Dedifferentiated amniotic fluid mesenchymal stem cell (primary cell): ENCODE measurements around the gene KRTAP21-1.
"Not testable (repeated sequence)": the region's sequence is repeated elsewhere in the genome, so short reads cannot be mapped to it uniquely, and the experiment has no call there.

Experiments used
- DNase-seq: peaks from one replicate; pipeline ENCODE4 v3.0.0-alpha.2; 2016; ENCODE audit errors: extremely low spot score

KRTAP21-1 gene

GRCh38 chr21:30755328-30755727, at the start of gene KRTAP21-1:
TSS of gene KRTAP21-1 (minus strand) at chr21:30755428. CDS start at chr21:30755378, 50 bp downstream.
- not testable (repeated sequence) for DNase-seq

DNA sequence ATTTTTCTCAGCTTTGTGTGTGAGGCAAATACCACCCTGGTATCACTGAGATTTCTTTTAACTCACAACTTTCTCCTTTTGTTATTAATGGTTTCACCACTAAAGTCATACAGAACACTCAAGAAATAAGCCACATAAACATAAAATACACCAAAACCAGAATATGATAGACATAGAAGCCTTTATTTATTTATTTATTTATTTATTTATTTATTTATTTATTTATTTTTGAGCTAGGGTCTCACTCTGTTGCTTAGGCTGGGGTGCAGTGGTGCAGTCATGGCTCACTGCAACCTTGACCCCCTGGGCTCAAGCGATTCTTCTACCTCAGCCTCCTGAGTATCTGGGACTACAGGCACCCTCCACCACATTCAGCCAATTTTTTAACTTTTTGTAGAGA, 45.4 kb upstream of the KRTAP21-1 start:
- no peak for DNase-seq

DNA sequence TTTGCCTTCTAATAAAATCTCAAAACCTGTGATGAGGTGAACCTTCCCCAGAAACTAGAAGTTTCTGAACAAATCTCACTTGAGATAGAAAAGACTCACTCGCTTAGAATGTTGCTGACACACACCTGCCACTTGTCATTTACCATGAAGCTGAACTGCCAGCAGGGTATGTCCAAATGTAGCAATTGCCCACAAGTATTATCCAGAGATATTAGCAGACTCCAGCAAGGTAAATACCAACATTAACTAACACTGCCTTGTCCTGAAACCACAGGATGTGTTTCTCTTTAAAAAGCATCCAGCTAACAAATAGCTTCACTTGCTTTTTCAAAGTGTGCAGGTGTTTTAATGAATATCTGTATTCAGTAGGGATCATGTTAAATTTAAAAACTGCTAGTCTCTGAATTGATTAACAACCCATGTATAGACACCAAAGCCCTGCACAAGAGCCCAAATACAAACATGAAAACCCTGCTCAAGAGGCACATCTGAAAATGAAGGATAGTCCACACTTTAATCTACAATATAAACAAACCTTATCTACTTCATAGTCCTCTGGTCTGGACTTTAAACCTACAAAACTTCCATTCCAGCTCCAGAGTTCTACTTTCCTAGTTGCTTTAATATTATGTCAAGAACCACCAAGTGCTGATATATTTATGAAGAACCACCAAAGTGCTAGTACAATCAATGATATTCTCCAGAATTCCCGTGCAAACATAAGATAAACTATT, 38.5 kb upstream of the KRTAP21-1 start:
- no peak for DNase-seq

DNA sequence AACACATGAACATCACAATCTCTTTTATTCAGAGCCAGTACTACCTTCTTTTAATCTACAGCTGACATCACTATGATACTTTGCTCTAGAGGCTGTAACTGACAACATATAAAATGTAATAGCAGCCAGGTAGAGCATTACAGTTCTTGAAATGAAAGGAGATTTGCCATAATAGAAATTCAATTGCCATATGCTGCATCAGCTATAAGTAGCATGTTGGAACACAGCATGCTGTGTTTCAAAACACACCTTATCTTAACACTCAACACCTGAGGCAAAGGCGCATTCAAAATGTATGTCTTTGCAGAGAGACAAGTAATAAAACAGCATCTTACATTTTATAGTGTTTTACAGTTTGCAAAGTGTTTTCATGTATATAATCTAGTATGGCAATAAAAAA, 24.0 kb upstream of the KRTAP21-1 start:
- no peak for DNase-seq

DNA sequence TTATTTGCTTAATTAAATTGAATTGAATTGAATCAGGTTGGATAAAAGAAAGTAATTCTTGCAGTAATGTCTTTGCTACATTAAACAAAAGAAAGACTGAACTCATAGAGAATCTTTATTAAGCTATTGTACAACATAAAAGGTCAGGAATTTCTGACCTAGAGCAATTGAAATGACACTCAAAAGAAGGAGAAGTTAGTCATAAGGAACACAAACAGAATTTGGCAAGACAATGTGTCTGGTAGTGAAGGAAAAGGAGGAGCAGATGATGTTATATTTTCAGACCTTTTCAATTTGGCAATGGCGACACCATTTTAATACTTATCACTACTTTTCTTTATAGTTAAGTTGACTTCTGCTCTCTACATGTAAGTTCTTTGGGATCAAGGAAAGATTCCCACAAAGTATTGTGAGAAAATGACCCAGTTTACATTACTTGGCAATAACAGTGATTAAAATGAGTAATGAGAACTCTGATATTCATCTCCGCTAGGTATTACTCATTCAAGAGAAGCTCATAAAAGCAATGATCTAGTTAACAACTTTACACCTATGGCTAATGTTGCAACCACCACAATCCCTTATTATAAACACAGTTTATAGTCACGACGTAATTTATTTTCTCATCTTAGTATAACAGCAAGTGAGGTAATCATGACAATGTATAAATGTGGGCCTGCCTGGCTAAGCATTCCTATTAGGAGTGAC, 14.7 kb upstream of the KRTAP21-1 start:
- DNase-seq, result no peak

- no peak for DNase-seq
These were observed 5.5 kb upstream of the KRTAP21-1 start for GRCh38 chr21:30760776-30761175.

GRCh38 chr21:30758306-30758705, 3.1 kb upstream of the KRTAP21-1 start:
- no peak for DNase-seq

DNA sequence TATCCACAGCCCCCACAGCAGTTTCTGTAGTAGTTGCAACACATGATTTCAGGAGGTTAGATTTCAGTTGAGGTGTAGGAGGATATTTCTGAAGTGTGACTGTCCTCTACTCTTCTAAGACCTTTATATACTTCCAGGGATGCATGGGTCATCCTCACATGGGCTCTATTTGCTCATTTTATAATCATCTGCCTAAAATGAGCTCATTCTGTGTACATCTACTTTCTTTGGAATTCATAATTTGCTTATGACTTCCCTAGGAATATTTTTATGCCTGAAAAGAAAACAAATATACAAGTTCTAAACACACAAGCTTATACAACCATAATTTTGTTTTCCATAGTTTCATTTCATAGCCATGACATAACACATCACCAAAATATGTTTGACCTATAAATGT, 8.1 kb downstream of the KRTAP21-1 start, which contains the start of gene KRTAP21-2:
Gene KRTAP21-2, minus strand, starts transcription at position 101 of the 400 bp plus-strand sequence. Its CDS starts 57 bp downstream, at position 44.
- no peak for DNase-seq

GRCh38 chr21:30740462-30740861, 14.8 kb downstream of the KRTAP21-1 start:
- DNase-seq, result no peak

- DNase-seq, result no peak
These were observed 22.2 kb downstream of the KRTAP21-1 start for GRCh38 chr21:30733026-30733425.

- no peak for DNase-seq
These were observed 28.5 kb downstream of the KRTAP21-1 start for GRCh38 chr21:30726726-30727125.

DNA sequence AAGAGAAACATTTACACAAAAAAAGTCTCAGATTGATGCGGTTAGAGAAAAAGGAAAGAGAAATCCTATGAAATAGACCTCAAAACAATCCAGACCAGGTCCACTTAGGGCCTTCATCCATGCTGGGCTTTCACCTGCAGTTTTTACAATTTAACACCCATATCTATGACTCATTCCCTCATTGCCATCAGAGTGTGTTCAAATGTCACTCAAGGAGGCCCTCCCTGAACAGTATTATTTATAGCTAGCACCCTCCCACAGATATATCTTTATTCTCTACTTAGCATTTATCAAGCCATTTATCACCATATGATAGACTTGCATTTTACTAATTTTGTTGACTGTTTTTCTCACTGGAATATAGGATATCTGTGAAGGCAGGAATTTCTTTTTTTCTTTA, 35.8 kb downstream of the KRTAP21-1 start:
- DNase-seq, result no peak

- no peak for DNase-seq
These were observed 36.9 kb downstream of the KRTAP21-1 start, which contains the start of gene KRTAP21-3 for GRCh38 chr21:30718239-30718909. TSS of gene KRTAP21-3 (minus strand) at chr21:30718777. CDS start at chr21:30718759, 18 bp downstream.

GRCh38 chr21:30717105-30717504, 38.1 kb downstream of the KRTAP21-1 start:
- DNase-seq, result no peak

- DNase-seq, result no peak
These were observed 40.3 kb downstream of the KRTAP21-1 start for GRCh38 chr21:30714946-30715345.

- DNase-seq, result no peak
These were observed 40.8 kb downstream of the KRTAP21-1 start for GRCh38 chr21:30714456-30714855.

DNA sequence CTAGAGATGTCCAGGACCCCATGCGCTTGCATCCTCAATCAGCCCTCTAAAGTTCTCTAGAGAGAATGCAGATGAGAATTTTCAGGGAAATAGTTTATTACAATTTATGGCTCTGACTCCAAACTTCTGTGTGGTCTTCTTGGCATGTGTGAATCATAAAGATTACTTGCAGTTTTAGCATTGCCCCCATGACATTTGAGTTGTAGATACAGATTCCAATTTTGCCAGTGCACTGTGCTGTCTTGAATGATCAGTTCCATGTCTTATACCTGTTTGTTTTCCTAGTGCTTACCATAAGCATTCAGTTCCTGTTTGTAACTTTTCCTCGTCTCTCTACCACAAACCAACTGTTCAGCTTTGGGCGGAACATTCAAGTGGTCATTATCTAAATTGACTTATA, 41.5 kb downstream of the KRTAP21-1 start:
- no peak for DNase-seq

GRCh38 chr21:30710499-30710898, 44.7 kb downstream of the KRTAP21-1 start:
- DNase-seq, result no peak

- DNase-seq, result no peak
These were observed 47.8 kb downstream of the KRTAP21-1 start for GRCh38 chr21:30707409-30707808.
